HepG2 (cell line): ENCODE measurements around the gene PCNX4.

Experiments used
- CREB1 ChIP-seq, 2 experiments: fragments of 450-650 bp in 1 of 2; IDR thresholded peaks; 2 replicates each; pipeline ENCODE4 v1.6.1; 2016 to 2017; ENCODE audit warnings: control low read depth in 1 of 2, mild to moderate bottlenecking in 1 of 2, missing compliant biosample characterization in 1 of 2, missing genetic modification characterization in 1 of 2
- HDAC2 ChIP-seq: sonication (generic); formaldehyde crosslinking; IDR thresholded peaks from 2 replicates; pipeline ENCODE4 v1.4.0; 2020; ENCODE audit warnings: missing genetic modification reagents
- MED1 ChIP-seq: sonication (generic); formaldehyde crosslinking; IDR thresholded peaks from 2 replicates; pipeline ENCODE4 v1.4.0; 2020; ENCODE audit warnings: missing genetic modification reagents
- MYC ChIP-seq: sonication (generic); formaldehyde crosslinking; IDR thresholded peaks from 2 replicates; pipeline ENCODE4 v1.9.0; 2021; ENCODE audit warnings: missing genetic modification reagents, borderline replicate concordance
- TF ChIP-seq, protein P1 (sequence below): sonication (generic); formaldehyde crosslinking; IDR thresholded peaks from 2 replicates; pipeline ENCODE4 v1.5.0; 2020; ENCODE audit warnings: mild to moderate bottlenecking, missing genetic modification reagents, moderate library complexity

DNA sequence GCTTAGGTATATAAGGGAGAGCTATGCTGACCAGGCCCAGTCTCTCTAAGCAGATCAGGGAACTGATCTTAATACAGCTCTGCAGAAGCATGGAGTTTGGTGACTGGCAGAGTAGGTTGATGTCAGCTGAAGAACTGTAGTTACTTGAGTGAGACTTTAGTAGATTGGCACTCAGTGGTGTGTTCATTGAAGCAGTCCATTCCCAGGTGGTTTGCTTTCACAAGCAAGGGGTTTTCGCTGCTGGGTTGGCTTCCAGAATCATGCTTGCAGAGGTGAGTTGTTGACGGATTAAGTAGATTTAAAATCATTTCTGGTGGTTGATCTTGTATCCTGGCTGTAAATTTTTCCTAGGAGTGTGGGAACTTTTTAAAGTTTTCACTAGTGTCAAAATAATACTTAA, 80.0 kb downstream of the PCNX4 start:
- no peak for TF ChIP-seq MED1 (CRISPR knock-in tag)
- TF ChIP-seq, protein P1, sequence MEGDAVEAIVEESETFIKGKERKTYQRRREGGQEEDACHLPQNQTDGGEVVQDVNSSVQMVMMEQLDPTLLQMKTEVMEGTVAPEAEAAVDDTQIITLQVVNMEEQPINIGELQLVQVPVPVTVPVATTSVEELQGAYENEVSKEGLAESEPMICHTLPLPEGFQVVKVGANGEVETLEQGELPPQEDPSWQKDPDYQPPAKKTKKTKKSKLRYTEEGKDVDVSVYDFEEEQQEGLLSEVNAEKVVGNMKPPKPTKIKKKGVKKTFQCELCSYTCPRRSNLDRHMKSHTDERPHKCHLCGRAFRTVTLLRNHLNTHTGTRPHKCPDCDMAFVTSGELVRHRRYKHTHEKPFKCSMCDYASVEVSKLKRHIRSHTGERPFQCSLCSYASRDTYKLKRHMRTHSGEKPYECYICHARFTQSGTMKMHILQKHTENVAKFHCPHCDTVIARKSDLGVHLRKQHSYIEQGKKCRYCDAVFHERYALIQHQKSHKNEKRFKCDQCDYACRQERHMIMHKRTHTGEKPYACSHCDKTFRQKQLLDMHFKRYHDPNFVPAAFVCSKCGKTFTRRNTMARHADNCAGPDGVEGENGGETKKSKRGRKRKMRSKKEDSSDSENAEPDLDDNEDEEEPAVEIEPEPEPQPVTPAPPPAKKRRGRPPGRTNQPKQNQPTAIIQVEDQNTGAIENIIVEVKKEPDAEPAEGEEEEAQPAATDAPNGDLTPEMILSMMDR (CRISPR knock-in tag): no peak
- TF ChIP-seq CREB1 (IDR thresholded peaks at IDR 0.05): no peak
- no peak for TF ChIP-seq CREB1 (CRISPR knock-in tag; IDR thresholded peaks at IDR 0.05)
- no peak for TF ChIP-seq HDAC2 (CRISPR knock-in tag)
- no peak for TF ChIP-seq MYC (CRISPR knock-in tag)
